ENCODE measurements around the gene TPPP2.

The TPPP2 gene

GRCh38 chr14:21081521-21082142 is 51.6 kb downstream of the TPPP2 start:
- no peak for DNase-seq
